HEK293 (cell line): Measurements from ENCODE around the gene PRMT1.

Source experiments
- CTCF ChIA-PET: fragments of 350-600 bp; formaldehyde crosslinking; extraction: SDS; loops from one replicate; lab custom pipeline; 2021; ENCODE audit warnings: antibody characterized with exemption; lab: Yijun Ruan, JAX
- POLR2A ChIA-PET: fragments of 300-600 bp; formaldehyde crosslinking; extraction: SDS; loops from one replicate; lab custom pipeline; 2020; ENCODE audit warnings: antibody characterized with exemption, inconsistent platforms; lab: Yijun Ruan, JAX
- H3K27ac ChIP-seq: fragments of 200-500 bp; sonication (Bioruptor generic); 2 replicates; pipeline ENCODE4 v1.5.1; 2014; ENCODE audit warnings: low read depth, low read length, control low read depth, inconsistent platforms; ENCODE audit errors: extremely low read depth
- H3K36me3 ChIP-seq, 2 experiments: fragments of 200-500 bp in 1 of 2; sonication (Bioruptor generic) in 1 of 2; 1 replicate in 1 of 2; 2 replicates in 1 of 2; pipeline ENCODE4 v1.5.1; 2014 to 2017; ENCODE audit warnings: inconsistent platforms in 2 of 2, low read length in 2 of 2; ENCODE audit not compliant: control insufficient read depth in 2 of 2, insufficient read depth in 1 of 2
- H3K4me1 ChIP-seq: fragments of 200-500 bp; sonication (Bioruptor generic); 2 replicates; pipeline ENCODE4 v1.5.1; 2014; ENCODE audit warnings: mild to moderate bottlenecking, low read length, inconsistent platforms; ENCODE audit not compliant: control insufficient read depth, insufficient read depth
- H3K4me3 ChIP-seq: 2 replicates; pipeline ENCODE4 v1.5.1; 2011; ENCODE audit warnings: low read depth, mild to moderate bottlenecking, control low read depth, low read length, moderate library complexity
- H3K9me3 ChIP-seq: fragments of 200-500 bp; sonication (Bioruptor generic); 2 replicates; pipeline ENCODE4 v1.5.1; 2014; ENCODE audit warnings: low read depth, low read length, inconsistent platforms; ENCODE audit not compliant: control insufficient read depth, insufficient read depth
- EGR2 ChIP-seq: fragments of 450-650 bp; formaldehyde crosslinking; IDR thresholded peaks from 2 replicates; pipeline ENCODE4 v1.5.1; 2016; ENCODE audit warnings: low read depth, missing biosample characterization, missing genetic modification characterization
- FEZF1 ChIP-seq: fragments of 450-650 bp; formaldehyde crosslinking; IDR thresholded peaks from 2 replicates; pipeline ENCODE4 v1.5.1; 2016; ENCODE audit warnings: missing biosample characterization, missing genetic modification characterization
- PRDM1 ChIP-seq: fragments of 450-650 bp; formaldehyde crosslinking; IDR thresholded peaks from 2 replicates; pipeline ENCODE4; 2016; ENCODE audit warnings: missing biosample characterization, missing genetic modification characterization
- ZFHX2 ChIP-seq: fragments of 450-650 bp; formaldehyde crosslinking; conservative IDR thresholded peaks from 2 replicates; pipeline ENCODE4 v1.5.1; 2016; ENCODE audit warnings: missing biosample characterization, missing genetic modification characterization
- ZFP3 ChIP-seq: fragments of 450-650 bp; formaldehyde crosslinking; IDR thresholded peaks from 2 replicates; pipeline ENCODE4 v1.5.1; 2016; ENCODE audit warnings: low read depth, missing biosample characterization, missing genetic modification characterization
- ZNF10 ChIP-seq: fragments of 450-650 bp; formaldehyde crosslinking; IDR thresholded peaks from 2 replicates; pipeline ENCODE4 v1.5.1; 2017; ENCODE audit warnings: missing biosample characterization, missing genetic modification characterization
- ZNF157 ChIP-seq: fragments of 450-650 bp; formaldehyde crosslinking; IDR thresholded peaks from 2 replicates; pipeline ENCODE4 v1.5.1; 2016; ENCODE audit warnings: missing biosample characterization, missing genetic modification characterization
- ZNF175 ChIP-seq: fragments of 450-650 bp; formaldehyde crosslinking; IDR thresholded peaks from 2 replicates; pipeline ENCODE4 v1.5.1; 2016; ENCODE audit warnings: missing biosample characterization, missing genetic modification characterization
- ZNF2 ChIP-seq: fragments of 450-650 bp; formaldehyde crosslinking; IDR thresholded peaks from 2 replicates; pipeline ENCODE4 v1.5.1; 2016; ENCODE audit warnings: missing biosample characterization, missing genetic modification characterization
- ZNF24 ChIP-seq: fragments of 450-650 bp; formaldehyde crosslinking; IDR thresholded peaks from 2 replicates; pipeline ENCODE4 v1.5.1; 2016; ENCODE audit warnings: missing biosample characterization, missing genetic modification characterization
- ZNF248 ChIP-seq: fragments of 450-650 bp; formaldehyde crosslinking; IDR thresholded peaks from 2 replicates; pipeline ENCODE4 v1.5.1; 2017; ENCODE audit warnings: missing biosample characterization, missing genetic modification characterization
- ZNF37A ChIP-seq: fragments of 450-650 bp; IDR thresholded peaks from 2 replicates; pipeline ENCODE4 v1.5.1; 2018; ENCODE audit warnings: missing biosample characterization, missing genetic modification characterization
- ZNF426 ChIP-seq: fragments of 450-650 bp; formaldehyde crosslinking; IDR thresholded peaks from 2 replicates; pipeline ENCODE4 v1.5.1; 2017; ENCODE audit warnings: missing biosample characterization, missing genetic modification characterization, mild to moderate bottlenecking, inconsistent platforms, moderate library complexity
- ZNF585B ChIP-seq: fragments of 450-650 bp; formaldehyde crosslinking; IDR thresholded peaks from 2 replicates; pipeline ENCODE4 v1.5.1; 2016; ENCODE audit warnings: missing biosample characterization, missing genetic modification characterization
- ZNF596 ChIP-seq: fragments of 450-650 bp; IDR thresholded peaks from 2 replicates; pipeline ENCODE4 v1.5.0; 2018; ENCODE audit warnings: missing biosample characterization, mild to moderate bottlenecking, missing genetic modification characterization, moderate library complexity
- ZNF600 ChIP-seq: fragments of 450-650 bp; formaldehyde crosslinking; IDR thresholded peaks from 2 replicates; pipeline ENCODE4 v1.5.1; 2016; ENCODE audit warnings: missing biosample characterization, missing genetic modification characterization
- ZSCAN16 ChIP-seq: fragments of 450-650 bp; formaldehyde crosslinking; IDR thresholded peaks from 2 replicates; pipeline ENCODE4 v1.5.1; 2016; ENCODE audit warnings: missing biosample characterization, missing genetic modification characterization
- TF ChIP-seq, protein P1 (sequence below): sonication (generic); formaldehyde crosslinking; IDR thresholded peaks from 2 replicates; pipeline ENCODE4 v1.8.1; 2022; ENCODE audit warnings: mild to moderate bottlenecking, moderate library complexity, missing genetic modification reagents
- TF ChIP-seq, protein P2 (sequence below): fragments of 450-650 bp; formaldehyde crosslinking; IDR thresholded peaks from 2 replicates; pipeline ENCODE4 v1.5.1; 2016; ENCODE audit warnings: missing biosample characterization, missing genetic modification characterization
- TF ChIP-seq, protein P3 (sequence below): fragments of 450-650 bp; formaldehyde crosslinking; IDR thresholded peaks from 2 replicates; pipeline ENCODE4 v1.5.1; 2016; ENCODE audit warnings: missing biosample characterization, missing genetic modification characterization
- TF ChIP-seq, protein P4 (sequence below): fragments of 450-650 bp; formaldehyde crosslinking; optimal IDR thresholded peaks from 2 replicates; pipeline ENCODE3; 2016; ENCODE audit warnings: missing biosample characterization, mild to moderate bottlenecking, missing genetic modification characterization
- TF ChIP-seq, protein P5 (sequence below): fragments of 450-650 bp; formaldehyde crosslinking; IDR thresholded peaks from 2 replicates; pipeline ENCODE4 v1.5.1; 2016; ENCODE audit warnings: missing biosample characterization, missing genetic modification characterization
- TF ChIP-seq, protein P6 (sequence below): fragments of 450-650 bp; formaldehyde crosslinking; IDR thresholded peaks from 2 replicates; pipeline ENCODE4 v1.5.1; 2016; ENCODE audit warnings: missing biosample characterization, missing genetic modification characterization

Gene PRMT1

DNA sequence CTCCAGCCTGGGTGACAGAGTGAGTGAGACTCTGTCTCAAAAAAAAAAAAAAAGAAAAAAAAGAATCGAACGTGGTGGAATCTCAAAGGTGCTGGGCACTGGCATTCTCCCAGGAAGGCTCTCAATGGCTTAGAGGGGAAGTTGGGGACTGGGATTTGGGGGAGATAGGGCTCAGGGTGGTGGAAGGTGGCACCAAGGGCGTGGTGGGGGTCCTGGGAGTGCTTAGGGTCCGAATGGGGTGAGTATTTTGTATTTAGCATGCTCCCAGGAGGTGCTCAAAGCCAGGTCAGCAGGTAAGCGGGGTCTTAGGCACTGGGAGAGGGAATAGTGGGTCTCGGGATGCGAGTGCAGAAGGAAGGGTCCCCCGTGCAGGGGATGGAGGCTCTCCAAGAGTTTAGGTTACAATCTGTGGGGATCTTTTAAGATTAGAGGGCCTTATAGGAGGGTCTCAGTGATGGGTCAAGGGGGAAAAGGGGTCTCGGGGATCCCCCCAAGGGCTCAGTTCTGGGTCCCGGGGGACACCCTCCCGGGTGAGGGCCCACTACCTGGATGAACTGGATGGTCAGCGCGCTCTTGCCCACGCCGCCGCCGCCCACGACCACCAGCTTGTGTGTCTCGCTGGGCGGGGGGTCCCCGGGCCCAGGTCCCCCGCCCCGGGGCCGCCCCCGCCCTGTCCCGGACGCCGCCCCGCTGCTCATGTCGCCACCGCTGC is 37.5 kb upstream of the PRMT1 start (continued):
- TF ChIP-seq ZSCAN16 (tag by site-specific recombination) (no peak), ZNF600 (peak; percentile 50; the same call in 1 of the 2 replicates), ZNF596 (tag by site-specific recombination) (no peak), PRDM1 (tag by site-specific recombination) (no peak), EGR2 (tag by site-specific recombination) (peak; percentile 62), ZFHX2 (tag by site-specific recombination) (peak; percentile 90)
- TF ChIP-seq, protein P1, sequence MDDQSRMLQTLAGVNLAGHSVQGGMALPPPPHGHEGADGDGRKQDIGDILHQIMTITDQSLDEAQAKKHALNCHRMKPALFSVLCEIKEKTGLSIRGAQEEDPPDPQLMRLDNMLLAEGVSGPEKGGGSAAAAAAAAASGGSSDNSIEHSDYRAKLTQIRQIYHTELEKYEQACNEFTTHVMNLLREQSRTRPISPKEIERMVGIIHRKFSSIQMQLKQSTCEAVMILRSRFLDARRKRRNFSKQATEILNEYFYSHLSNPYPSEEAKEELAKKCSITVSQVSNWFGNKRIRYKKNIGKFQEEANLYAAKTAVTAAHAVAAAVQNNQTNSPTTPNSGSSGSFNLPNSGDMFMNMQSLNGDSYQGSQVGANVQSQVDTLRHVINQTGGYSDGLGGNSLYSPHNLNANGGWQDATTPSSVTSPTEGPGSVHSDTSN: no peak
- TF ChIP-seq, protein P2, sequence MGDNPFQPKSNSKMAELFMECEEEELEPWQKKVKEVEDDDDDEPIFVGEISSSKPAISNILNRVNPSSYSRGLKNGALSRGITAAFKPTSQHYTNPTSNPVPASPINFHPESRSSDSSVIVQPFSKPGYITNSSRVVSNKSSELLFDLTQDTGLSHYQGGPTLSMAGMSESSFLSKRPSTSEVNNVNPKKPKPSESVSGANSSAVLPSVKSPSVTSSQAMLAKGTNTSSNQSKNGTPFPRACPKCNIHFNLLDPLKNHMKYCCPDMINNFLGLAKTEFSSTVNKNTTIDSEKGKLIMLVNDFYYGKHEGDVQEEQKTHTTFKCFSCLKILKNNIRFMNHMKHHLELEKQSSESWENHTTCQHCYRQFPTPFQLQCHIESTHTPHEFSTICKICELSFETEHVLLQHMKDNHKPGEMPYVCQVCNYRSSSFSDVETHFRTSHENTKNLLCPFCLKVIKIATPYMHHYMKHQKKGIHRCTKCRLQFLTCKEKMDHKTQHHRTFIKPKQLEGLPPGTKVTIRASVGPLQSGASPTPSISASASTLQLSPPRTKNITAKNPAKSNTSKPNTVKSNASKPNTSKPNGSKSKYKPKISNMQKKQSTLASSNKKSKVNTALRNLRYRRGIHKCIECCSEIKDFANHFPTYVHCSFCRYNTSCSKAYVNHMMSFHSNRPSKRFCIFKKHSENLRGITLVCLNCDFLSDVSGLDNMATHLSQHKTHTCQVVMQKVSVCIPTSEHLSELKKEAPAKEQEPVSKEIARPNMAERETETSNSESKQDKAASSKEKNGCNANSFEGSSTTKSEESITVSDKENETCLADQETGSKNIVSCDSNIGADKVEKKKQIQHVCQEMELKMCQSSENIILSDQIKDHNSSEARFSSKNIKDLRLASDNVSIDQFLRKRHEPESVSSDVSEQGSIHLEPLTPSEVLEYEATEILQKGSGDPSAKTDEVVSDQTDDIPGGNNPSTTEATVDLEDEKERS (tag by site-specific recombination): no peak

DNA sequence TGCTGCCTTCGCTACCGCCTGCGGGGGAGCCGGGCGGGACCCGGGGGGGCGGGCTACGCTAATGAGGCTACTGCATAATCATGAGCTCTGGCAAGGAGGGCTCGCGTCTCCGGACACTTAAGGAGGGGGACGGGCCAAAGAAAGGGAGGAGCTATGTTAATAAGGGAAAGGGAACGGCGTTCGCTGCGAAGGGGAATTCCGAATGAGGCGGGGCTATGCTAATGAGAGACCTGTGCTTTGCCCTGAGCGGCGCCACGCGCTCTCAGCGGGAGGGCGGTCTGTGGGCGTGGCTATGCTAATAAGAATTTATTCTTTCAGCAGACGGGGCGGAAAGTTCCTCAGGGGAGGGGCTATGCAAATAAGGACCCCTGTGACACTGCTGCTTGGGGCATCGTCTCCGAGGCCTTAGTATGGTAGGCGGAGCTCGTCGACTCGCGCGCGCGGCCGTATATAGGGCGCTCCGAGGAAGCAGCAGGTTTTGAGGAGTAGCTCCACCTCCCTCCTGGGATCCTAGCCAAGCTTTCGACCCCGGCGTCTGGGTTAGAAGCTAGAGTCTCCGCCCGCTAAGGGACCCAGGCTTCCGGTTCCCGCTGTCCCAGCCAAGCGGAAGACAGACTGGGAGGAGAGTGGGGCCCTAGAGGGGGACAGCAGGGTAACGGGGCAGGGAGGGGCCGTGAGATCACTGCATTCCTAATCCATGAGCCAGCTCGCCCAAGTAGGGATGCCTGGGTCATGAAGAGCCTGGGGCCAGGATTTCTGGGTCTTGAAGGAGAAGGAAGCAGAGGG is 36.8 kb upstream of the PRMT1 start, which contains the start of gene RRAS:
RRAS (minus strand) TSS at position 31 of the 786 bp plus-strand sequence. CDS start 45 bp downstream, outside the sequence.
- POLR2A ChIA-PET: interaction anchor here (0.5 to 3.5 kb wide), 36 partner anchors 8 to 1771 kb away, joined by 3 to 124 read pairs (median 6); partner anchors contain the start of genes AKT1S1, ALDH16A1, AP2A1 and ATF5
- H3K4me3 ChIP-seq: peak within 1 kb of the TSS; percentile 51
- peaks cover 0 to 17% of the 10 kb centered on the region in 2 experiments; a peak in 1 of 3 replicates for H3K36me3 ChIP-seq
- CTCF ChIA-PET: interaction anchor here (0.6 to 6.5 kb wide), 9 partner anchors 32 to 926 kb away, joined by 3 to 59 read pairs (median 5); partner anchors contain the start of gene PRMT1
- peak within 1 kb of the TSS; percentile 98 for H3K27ac ChIP-seq
- H3K4me1 ChIP-seq: peaks cover 31% of the 10 kb centered on the region
- H3K9me3 ChIP-seq: no peaks in the 10 kb centered on the region
- no peak for TF ChIP-seq ZNF175
- TF ChIP-seq ZNF596 (tag by site-specific recombination): no peak
- TF ChIP-seq ZNF10 (tag by site-specific recombination): peak; percentile 49; the same call in 1 of the 2 replicates
- TF ChIP-seq ZFP3 (tag by site-specific recombination): no peak
- no peak for TF ChIP-seq ZNF248 (tag by site-specific recombination)
- TF ChIP-seq ZNF157 (tag by site-specific recombination): no peak
- TF ChIP-seq ZNF37A (tag by site-specific recombination): no peak
- TF ChIP-seq, protein P3, sequence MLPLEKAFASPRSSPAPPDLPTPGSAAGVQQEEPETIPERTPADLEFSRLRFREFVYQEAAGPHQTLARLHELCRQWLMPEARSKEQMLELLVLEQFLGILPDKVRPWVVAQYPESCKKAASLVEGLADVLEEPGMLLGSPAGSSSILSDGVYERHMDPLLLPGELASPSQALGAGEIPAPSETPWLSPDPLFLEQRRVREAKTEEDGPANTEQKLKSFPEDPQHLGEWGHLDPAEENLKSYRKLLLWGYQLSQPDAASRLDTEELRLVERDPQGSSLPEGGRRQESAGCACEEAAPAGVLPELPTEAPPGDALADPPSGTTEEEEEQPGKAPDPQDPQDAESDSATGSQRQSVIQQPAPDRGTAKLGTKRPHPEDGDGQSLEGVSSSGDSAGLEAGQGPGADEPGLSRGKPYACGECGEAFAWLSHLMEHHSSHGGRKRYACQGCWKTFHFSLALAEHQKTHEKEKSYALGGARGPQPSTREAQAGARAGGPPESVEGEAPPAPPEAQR (tag by site-specific recombination): peak; percentile 58; the same call in 1 of the 2 replicates
- TF ChIP-seq ZFHX2 (tag by site-specific recombination): no peak
- TF ChIP-seq ZNF585B (tag by site-specific recombination): no peak
- TF ChIP-seq, protein P4, sequence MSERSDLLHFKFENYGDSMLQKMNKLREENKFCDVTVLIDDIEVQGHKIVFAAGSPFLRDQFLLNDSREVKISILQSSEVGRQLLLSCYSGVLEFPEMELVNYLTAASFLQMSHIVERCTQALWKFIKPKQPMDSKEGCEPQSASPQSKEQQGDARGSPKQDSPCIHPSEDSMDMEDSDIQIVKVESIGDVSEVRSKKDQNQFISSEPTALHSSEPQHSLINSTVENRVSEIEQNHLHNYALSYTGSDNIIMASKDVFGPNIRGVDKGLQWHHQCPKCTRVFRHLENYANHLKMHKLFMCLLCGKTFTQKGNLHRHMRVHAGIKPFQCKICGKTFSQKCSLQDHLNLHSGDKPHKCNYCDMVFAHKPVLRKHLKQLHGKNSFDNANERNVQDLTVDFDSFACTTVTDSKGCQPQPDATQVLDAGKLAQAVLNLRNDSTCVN (tag by site-specific recombination): peak; percentile 52
- peak; percentile 93 for TF ChIP-seq ZNF24 (tag by site-specific recombination)
- 0 out of 2 replicates have a peak, but pooled peaks have one; percentile 19 for TF ChIP-seq ZNF2 (tag by site-specific recombination)
- TF ChIP-seq, protein P5, sequence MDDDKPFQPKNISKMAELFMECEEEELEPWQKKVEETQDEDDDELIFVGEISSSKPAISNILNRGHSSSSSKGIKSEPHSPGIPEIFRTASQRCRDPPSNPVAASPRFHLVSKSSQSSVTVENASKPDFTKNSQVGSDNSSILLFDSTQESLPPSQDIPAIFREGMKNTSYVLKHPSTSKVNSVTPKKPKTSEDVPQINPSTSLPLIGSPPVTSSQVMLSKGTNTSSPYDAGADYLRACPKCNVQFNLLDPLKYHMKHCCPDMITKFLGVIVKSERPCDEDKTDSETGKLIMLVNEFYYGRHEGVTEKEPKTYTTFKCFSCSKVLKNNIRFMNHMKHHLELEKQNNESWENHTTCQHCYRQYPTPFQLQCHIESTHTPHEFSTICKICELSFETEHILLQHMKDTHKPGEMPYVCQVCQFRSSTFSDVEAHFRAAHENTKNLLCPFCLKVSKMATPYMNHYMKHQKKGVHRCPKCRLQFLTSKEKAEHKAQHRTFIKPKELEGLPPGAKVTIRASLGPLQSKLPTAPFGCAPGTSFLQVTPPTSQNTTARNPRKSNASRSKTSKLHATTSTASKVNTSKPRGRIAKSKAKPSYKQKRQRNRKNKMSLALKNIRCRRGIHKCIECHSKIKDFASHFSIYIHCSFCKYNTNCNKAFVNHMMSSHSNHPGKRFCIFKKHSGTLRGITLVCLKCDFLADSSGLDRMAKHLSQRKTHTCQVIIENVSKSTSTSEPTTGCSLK (tag by site-specific recombination): no peak
- TF ChIP-seq, protein P6, sequence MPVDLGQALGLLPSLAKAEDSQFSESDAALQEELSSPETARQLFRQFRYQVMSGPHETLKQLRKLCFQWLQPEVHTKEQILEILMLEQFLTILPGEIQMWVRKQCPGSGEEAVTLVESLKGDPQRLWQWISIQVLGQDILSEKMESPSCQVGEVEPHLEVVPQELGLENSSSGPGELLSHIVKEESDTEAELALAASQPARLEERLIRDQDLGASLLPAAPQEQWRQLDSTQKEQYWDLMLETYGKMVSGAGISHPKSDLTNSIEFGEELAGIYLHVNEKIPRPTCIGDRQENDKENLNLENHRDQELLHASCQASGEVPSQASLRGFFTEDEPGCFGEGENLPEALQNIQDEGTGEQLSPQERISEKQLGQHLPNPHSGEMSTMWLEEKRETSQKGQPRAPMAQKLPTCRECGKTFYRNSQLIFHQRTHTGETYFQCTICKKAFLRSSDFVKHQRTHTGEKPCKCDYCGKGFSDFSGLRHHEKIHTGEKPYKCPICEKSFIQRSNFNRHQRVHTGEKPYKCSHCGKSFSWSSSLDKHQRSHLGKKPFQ (tag by site-specific recombination): no peak
- TF ChIP-seq ZNF426 (tag by site-specific recombination): no peak
- 0 out of 2 replicates have a peak, but pooled peaks have one; percentile 24 for TF ChIP-seq FEZF1
